Occipital lobe (tissue), 2 donors: ENCODE measurements around the gene JMJD4. TPM values are rescaled to one million over a fixed set of nuclear protein-coding genes. Genes with fewer than 3 reads are reported as not detected.

Experiments
- DNase-seq: peaks from one replicate; lab custom pipeline; 2025; lab: John Stamatoyannopoulos, UW
- total RNA-seq: library from RNA; depleted of rRNA; stranded (reverse); fragments of >200 nt; gene quantifications from one replicate; pipeline ENCODE4 v1.2.3, GENCODE V29; 2014

Gene JMJD4
- total RNA-seq, 1 donor from 2014 or later: 17.2 TPM

- no peak for DNase-seq
Measured at GRCh38 chr1:227697321-227697864, 37.7 kb downstream of the JMJD4 start.

- no peak for DNase-seq
Measured at GRCh38 chr1:227685807-227686206, 49.3 kb downstream of the JMJD4 start.

Other genes with a start within 250 kb of the JMJD4 start
- gene ZNF678, start 171.7 kb downstream of the JMJD4 start, total RNA-seq: 73.5 TPM
- 59.3 TPM for gene SNAP47, start 133 bp upstream of the JMJD4 start, total RNA-seq
- gene PRSS38, start 80.4 kb upstream of the JMJD4 start, total RNA-seq: not detected
- 1.9 TPM for gene WNT9A, start 212.6 kb upstream of the JMJD4 start, total RNA-seq